ENCODE measurements around the gene CLASP1. TPM values are rescaled to one million over a fixed set of nuclear protein-coding genes. Genes with fewer than 3 reads are reported as not detected.
A peak's percentile ranks its signal among the peaks of the same experiment; 100 is the strongest.

CLASP1 gene
- total RNA-seq, 1 experiment from 2014 or later, result 49.2 TPM

GRCh38 chr2:121539750-121540469, 109.4 kb downstream of the CLASP1 start:
- H3K36me3 ChIP-seq (ENCODE audit: control insufficient read depth, insufficient read depth, low read length), result no peaks in the 10 kb centered on the region
- ATAC-seq (peak; percentile 44; the same call in 1 of the 2 replicates), DNase-seq (ENCODE audit: low read depth, low spot score) (no peak)
- peaks cover 11% of the 10 kb centered on the region; the same call in 1 of the 2 replicates for H3K4me1 ChIP-seq (ENCODE audit: control insufficient read depth, insufficient read depth, low read length)
- BruUV-seq (replicated peaks), result no TSS peak
- intact Hi-C loops (cut with micrococcal nuclease; ENCODE audit: unreplicated experiment) (no loop called here), in situ Hi-C loops (cut with HindIII; ENCODE audit: low pct_unique_long_range_greater_than_20kb, low sequenced_read_pairs) (no loop called here)
- H3K27ac ChIP-seq (ENCODE audit: low read length), result no peak overlapping the region
- H3K9me3 ChIP-seq (ENCODE audit: control insufficient read depth, insufficient read depth, low read depth, low read length), result no peaks in the 10 kb centered on the region
- H3K27me3 ChIP-seq (ENCODE audit: control insufficient read depth, insufficient read depth, low read length), result no peaks in the 10 kb centered on the region
- no peak overlapping the region for H3K4me3 ChIP-seq (ENCODE audit: low read depth in 2 of 2, low read length in 2 of 2)
- ChIA-PET POLR2A (no interaction called here), CTCF (no interaction called here)
- TF ChIP-seq SIN3A (IDR thresholded peaks at IDR 0.05; ENCODE audit: borderline replicate concordance, insufficient read depth, low read depth, low read length), result no peak
- no peak for TF ChIP-seq POLR2AphosphoS5 (IDR thresholded peaks at IDR 0.05; ENCODE audit: low read depth, low read length)
- no peak for TF ChIP-seq TCF7L2 (IDR thresholded peaks at IDR 0.05; ENCODE audit: low read depth, low read length)
- no peak for TF ChIP-seq CTCF (IDR thresholded peaks at IDR 0.05)
- no peak for TF ChIP-seq REST (IDR thresholded peaks at IDR 0.05; ENCODE audit: insufficient read depth in 1 of 2, low read depth in 2 of 2, low read length in 1 of 2)

GRCh38 chr2:121536850-121537557, 112.3 kb downstream of the CLASP1 start:
- DNase-seq (ENCODE audit: low read depth, low spot score), result no peak
- no peaks in the 10 kb centered on the region for H3K27me3 ChIP-seq (ENCODE audit: control insufficient read depth, insufficient read depth, low read length)
- H3K27ac ChIP-seq (ENCODE audit: low read length), result no peak overlapping the region
- no peak overlapping the region for H3K4me3 ChIP-seq (ENCODE audit: low read depth in 2 of 2, low read length in 2 of 2)
- in situ Hi-C loops (cut with HindIII; ENCODE audit: low pct_unique_long_range_greater_than_20kb, low sequenced_read_pairs) (no loop called here), intact Hi-C loops (cut with micrococcal nuclease; ENCODE audit: unreplicated experiment) (no loop called here)
- H3K36me3 ChIP-seq (ENCODE audit: control insufficient read depth, insufficient read depth, low read length), result no peaks in the 10 kb centered on the region
- BruUV-seq (replicated peaks), result no TSS peak
- no peak for ATAC-seq
- POLR2A ChIA-PET, result no interaction called here
- peaks cover 26% of the 10 kb centered on the region for H3K4me1 ChIP-seq (ENCODE audit: control insufficient read depth, insufficient read depth, low read length)
- H3K9me3 ChIP-seq (ENCODE audit: control insufficient read depth, insufficient read depth, low read depth, low read length), result no peaks in the 10 kb centered on the region
- CTCF ChIA-PET, result no interaction called here
- no peak for TF ChIP-seq POLR2AphosphoS5 (IDR thresholded peaks at IDR 0.05; ENCODE audit: low read depth, low read length)
- TF ChIP-seq SIN3A (IDR thresholded peaks at IDR 0.05; ENCODE audit: borderline replicate concordance, insufficient read depth, low read depth, low read length), result no peak
- TF ChIP-seq REST (IDR thresholded peaks at IDR 0.05; ENCODE audit: insufficient read depth in 1 of 2, low read depth in 2 of 2, low read length in 1 of 2), result no peak
